ENCODE measurements around the gene TRABD2B. TPM values are rescaled to one million over a fixed set of nuclear protein-coding genes. Genes with fewer than 3 reads are reported as not detected.

TRABD2B gene
- polyA plus RNA-seq, 2 donors: 0.24 to 0.34 TPM

GRCh38 chr1:47885062-47885830 is 111.9 kb downstream of the TRABD2B start:
- no peaks in the 10 kb centered on the region for H3K9me3 ChIP-seq (ENCODE audit: control insufficient read depth in 2 of 2, insufficient read depth in 1 of 2, low read depth in 1 of 2, low read length in 1 of 2)
- WGBS, 2 donors: 82 to 91% methylated on average over 8 of the region's 8 CpGs
- no peak overlapping the region for H3K27ac ChIP-seq (ENCODE audit: low read depth in 2 of 2, low read length in 1 of 2)
- no peak overlapping the region for H3K4me3 ChIP-seq (ENCODE audit: low read depth in 1 of 2, low read length in 2 of 2)
- H3K27me3 ChIP-seq (ENCODE audit: control insufficient read depth in 1 of 2, insufficient read depth in 2 of 2, low read length in 2 of 2): no peaks in the 10 kb centered on the region
- H3K36me3 ChIP-seq (ENCODE audit: control insufficient read depth in 2 of 2, insufficient read depth in 2 of 2, low read length in 1 of 2): no peaks in the 10 kb centered on the region
- peaks cover 0 to 5% of the 10 kb centered on the region in 2 donors for H3K4me1 ChIP-seq (ENCODE audit: control insufficient read depth in 2 of 2, insufficient read depth in 2 of 2, low read length in 1 of 2)

DNA sequence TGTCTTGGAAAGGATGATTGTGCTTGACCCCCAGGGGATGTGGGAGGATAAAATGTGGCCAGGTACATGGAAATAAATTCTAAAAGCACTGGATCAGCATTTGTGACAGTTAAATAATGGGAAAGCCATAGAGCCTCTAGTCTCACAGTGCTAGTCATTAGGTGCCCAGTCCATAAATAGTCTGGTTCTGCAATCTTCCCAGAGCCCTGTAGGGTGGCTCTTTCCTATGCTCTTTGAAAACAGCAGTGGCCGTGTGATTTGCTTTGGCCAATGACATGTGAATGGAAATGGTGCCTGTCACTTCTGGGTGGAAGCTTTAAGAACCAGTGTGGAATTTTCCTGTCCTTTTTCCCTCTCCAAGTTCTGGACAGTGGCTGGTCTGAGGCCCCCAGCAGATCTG is 113.2 kb downstream of the TRABD2B start:
- no peaks in the 10 kb centered on the region for H3K27me3 ChIP-seq (ENCODE audit: control insufficient read depth in 1 of 2, insufficient read depth in 2 of 2, low read length in 2 of 2)
- peaks cover 0 to 5% of the 10 kb centered on the region in 2 donors for H3K4me1 ChIP-seq (ENCODE audit: control insufficient read depth in 2 of 2, insufficient read depth in 2 of 2, low read length in 1 of 2)
- WGBS, 2 donors: 89 to 95% methylated on average over 1 of the region's 1 CpG
- H3K4me3 ChIP-seq (ENCODE audit: low read depth in 1 of 2, low read length in 2 of 2): no peak overlapping the region
- H3K9me3 ChIP-seq (ENCODE audit: control insufficient read depth in 2 of 2, insufficient read depth in 1 of 2, low read depth in 1 of 2, low read length in 1 of 2): no peaks in the 10 kb centered on the region
- no peak overlapping the region for H3K27ac ChIP-seq (ENCODE audit: low read depth in 2 of 2, low read length in 1 of 2)
- H3K36me3 ChIP-seq (ENCODE audit: control insufficient read depth in 2 of 2, insufficient read depth in 2 of 2, low read length in 1 of 2): no peaks in the 10 kb centered on the region

GRCh38 chr1:47881505-47882442 is 115.4 kb downstream of the TRABD2B start:
- H3K4me1 ChIP-seq (ENCODE audit: control insufficient read depth in 2 of 2, insufficient read depth in 2 of 2, low read length in 1 of 2): peaks cover 0 to 5% of the 10 kb centered on the region in 2 donors
- no peaks in the 10 kb centered on the region for H3K36me3 ChIP-seq (ENCODE audit: control insufficient read depth in 2 of 2, insufficient read depth in 2 of 2, low read length in 1 of 2)
- no peaks in the 10 kb centered on the region for H3K9me3 ChIP-seq (ENCODE audit: control insufficient read depth in 2 of 2, insufficient read depth in 1 of 2, low read depth in 1 of 2, low read length in 1 of 2)
- H3K27ac ChIP-seq (ENCODE audit: low read depth in 2 of 2, low read length in 1 of 2): no peak overlapping the region
- WGBS, 2 donors: 61 to 65% methylated on average over 17 of the region's 17 CpGs
- H3K4me3 ChIP-seq (ENCODE audit: low read depth in 1 of 2, low read length in 2 of 2): no peak overlapping the region
- no peaks in the 10 kb centered on the region for H3K27me3 ChIP-seq (ENCODE audit: control insufficient read depth in 1 of 2, insufficient read depth in 2 of 2, low read length in 2 of 2)

DNA sequence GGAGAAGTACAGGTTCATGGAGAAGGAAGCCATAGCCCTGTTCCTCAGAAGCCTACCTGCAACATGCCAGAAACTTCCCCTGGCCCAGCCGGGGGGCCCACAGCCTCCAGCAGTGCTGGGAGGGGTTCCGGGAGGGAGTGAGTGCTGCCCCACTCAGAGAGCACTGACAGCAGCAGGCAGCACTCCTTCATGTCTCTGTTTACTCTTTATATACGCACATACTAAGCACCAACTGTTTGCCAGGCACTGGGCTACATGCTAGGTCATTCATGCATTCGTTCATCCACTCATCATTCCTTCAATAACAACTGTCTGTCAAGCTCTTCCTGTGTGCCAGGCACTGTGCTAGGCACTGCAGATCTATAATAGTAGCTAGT is 120.6 kb downstream of the TRABD2B start:
- WGBS, 2 donors: 79 to 83% methylated on average over 4 of the region's 4 CpGs
- Histone ChIP-seq H3K27ac (ENCODE audit: low read depth in 2 of 2, low read length in 1 of 2) (no peak overlapping the region), H3K4me1 (ENCODE audit: control insufficient read depth in 2 of 2, insufficient read depth in 2 of 2, low read length in 1 of 2) (peaks cover 2% of the 10 kb centered on the region in 2 donors), H3K4me3 (ENCODE audit: low read depth in 1 of 2, low read length in 2 of 2) (no peak overlapping the region), H3K27me3 (ENCODE audit: control insufficient read depth in 1 of 2, insufficient read depth in 2 of 2, low read length in 2 of 2) (no peaks in the 10 kb centered on the region), H3K36me3 (ENCODE audit: control insufficient read depth in 2 of 2, insufficient read depth in 2 of 2, low read length in 1 of 2) (no peaks in the 10 kb centered on the region), H3K9me3 (ENCODE audit: control insufficient read depth in 2 of 2, insufficient read depth in 1 of 2, low read depth in 1 of 2, low read length in 1 of 2) (no peaks in the 10 kb centered on the region)

DNA sequence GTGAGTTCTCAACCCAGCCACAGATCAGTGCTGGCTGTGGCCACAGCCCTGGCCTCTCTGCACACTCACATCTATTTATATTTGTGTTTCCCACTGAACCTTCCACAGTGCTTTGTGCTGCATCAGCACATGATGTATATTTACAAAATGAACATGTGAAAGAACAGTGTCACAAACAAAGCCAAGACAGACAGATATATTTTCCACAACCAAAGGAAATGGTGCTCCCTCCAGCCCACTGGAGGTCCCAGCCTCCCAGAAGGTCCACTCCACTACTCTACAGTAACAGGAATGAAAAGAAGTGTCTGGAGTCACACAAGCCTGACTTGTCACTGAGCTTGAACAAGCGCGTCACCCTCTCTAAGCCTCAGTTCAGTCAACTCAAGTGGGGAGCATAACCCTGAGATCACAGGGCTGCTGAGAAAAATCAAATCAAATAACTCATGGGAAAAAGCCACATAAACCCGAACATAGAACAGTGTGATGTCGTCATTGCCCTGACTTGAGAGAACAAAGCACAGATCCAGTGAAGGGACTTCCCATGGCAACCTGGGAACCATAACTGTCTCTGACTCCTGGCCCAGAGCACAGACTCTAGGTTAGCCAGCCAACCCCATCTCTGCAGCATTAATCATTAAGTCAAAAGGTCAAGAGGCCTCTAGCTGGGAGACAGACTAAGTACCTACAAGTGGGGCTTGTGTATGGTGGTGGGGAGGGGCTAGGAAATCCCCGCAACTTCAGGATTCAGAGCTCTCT is 121.2 kb downstream of the TRABD2B start:
- WGBS, 2 donors: 65% methylated on average over 5 of the region's 5 CpGs
- Histone ChIP-seq H3K9me3 (ENCODE audit: control insufficient read depth in 2 of 2, insufficient read depth in 1 of 2, low read depth in 1 of 2, low read length in 1 of 2) (no peaks in the 10 kb centered on the region), H3K4me1 (ENCODE audit: control insufficient read depth in 2 of 2, insufficient read depth in 2 of 2, low read length in 1 of 2) (peaks cover 0 to 2% of the 10 kb centered on the region in 2 donors), H3K27ac (ENCODE audit: low read depth in 2 of 2, low read length in 1 of 2) (no peak overlapping the region), H3K36me3 (ENCODE audit: control insufficient read depth in 2 of 2, insufficient read depth in 2 of 2, low read length in 1 of 2) (no peaks in the 10 kb centered on the region), H3K27me3 (ENCODE audit: control insufficient read depth in 1 of 2, insufficient read depth in 2 of 2, low read length in 2 of 2) (no peaks in the 10 kb centered on the region), H3K4me3 (ENCODE audit: low read depth in 1 of 2, low read length in 2 of 2) (no peak overlapping the region)

DNA sequence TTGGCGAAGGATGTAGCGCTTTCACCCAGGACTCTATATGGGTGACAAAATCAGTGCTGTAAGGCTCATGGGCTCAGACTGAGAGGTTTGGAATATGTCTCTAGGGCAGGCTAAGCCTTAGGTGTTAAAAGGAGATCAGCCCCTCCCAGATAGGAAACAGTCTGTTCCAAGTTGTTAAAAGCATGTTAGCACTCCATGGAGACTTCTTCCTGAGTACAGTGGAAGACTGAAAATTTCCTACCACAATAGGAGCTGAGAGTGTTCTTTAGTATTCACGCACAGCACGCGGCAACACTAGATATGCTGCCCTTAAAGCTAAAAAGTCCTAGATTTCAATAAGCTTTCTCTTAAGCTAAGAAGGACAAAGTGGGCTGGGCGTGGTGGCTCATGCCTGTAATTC is 122.1 kb downstream of the TRABD2B start:
- Histone ChIP-seq H3K36me3 (ENCODE audit: control insufficient read depth in 2 of 2, insufficient read depth in 2 of 2, low read length in 1 of 2) (no peaks in the 10 kb centered on the region), H3K4me3 (ENCODE audit: low read depth in 1 of 2, low read length in 2 of 2) (no peak overlapping the region), H3K27me3 (ENCODE audit: control insufficient read depth in 1 of 2, insufficient read depth in 2 of 2, low read length in 2 of 2) (no peaks in the 10 kb centered on the region), H3K27ac (ENCODE audit: low read depth in 2 of 2, low read length in 1 of 2) (no peak overlapping the region), H3K9me3 (ENCODE audit: control insufficient read depth in 2 of 2, insufficient read depth in 1 of 2, low read depth in 1 of 2, low read length in 1 of 2) (no peaks in the 10 kb centered on the region), H3K4me1 (ENCODE audit: control insufficient read depth in 2 of 2, insufficient read depth in 2 of 2, low read length in 1 of 2) (peaks cover 0 to 2% of the 10 kb centered on the region in 2 donors)
- 80 to 90% methylated on average over 6 of the region's 6 CpGs for WGBS, 2 donors

GRCh38 chr1:47873337-47873736 is 123.8 kb downstream of the TRABD2B start:
- Histone ChIP-seq H3K4me1 (ENCODE audit: control insufficient read depth in 2 of 2, insufficient read depth in 2 of 2, low read length in 1 of 2) (peaks cover 0 to 2% of the 10 kb centered on the region in 2 donors), H3K36me3 (ENCODE audit: control insufficient read depth in 2 of 2, insufficient read depth in 2 of 2, low read length in 1 of 2) (no peaks in the 10 kb centered on the region), H3K9me3 (ENCODE audit: control insufficient read depth in 2 of 2, insufficient read depth in 1 of 2, low read depth in 1 of 2, low read length in 1 of 2) (no peaks in the 10 kb centered on the region), H3K27me3 (ENCODE audit: control insufficient read depth in 1 of 2, insufficient read depth in 2 of 2, low read length in 2 of 2) (no peaks in the 10 kb centered on the region), H3K27ac (ENCODE audit: low read depth in 2 of 2, low read length in 1 of 2) (no peak overlapping the region), H3K4me3 (ENCODE audit: low read depth in 1 of 2, low read length in 2 of 2) (no peak overlapping the region)
- WGBS, 2 donors: 76 to 79% methylated on average over 6 of the region's 6 CpGs

DNA sequence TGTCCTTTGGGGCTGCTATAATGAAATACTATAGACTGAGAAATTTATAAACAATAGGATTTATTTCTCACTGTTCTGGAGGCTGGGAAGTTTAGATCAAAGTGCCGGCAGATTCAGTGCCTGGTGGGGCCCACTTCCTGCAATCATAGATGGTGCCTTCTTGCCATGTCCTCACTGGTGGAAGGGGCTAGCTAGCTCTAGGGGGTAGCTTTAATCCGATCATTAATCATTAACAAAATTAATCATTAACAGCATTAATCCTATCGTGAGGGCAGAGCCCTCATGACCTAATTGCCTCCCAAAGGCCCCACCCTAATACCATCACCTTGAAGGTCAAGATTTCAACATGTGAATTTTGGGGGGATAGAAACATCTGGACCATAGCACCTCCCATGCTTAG is 124.3 kb downstream of the TRABD2B start:
- Histone ChIP-seq H3K27ac (ENCODE audit: low read depth in 2 of 2, low read length in 1 of 2) (no peak overlapping the region), H3K4me1 (ENCODE audit: control insufficient read depth in 2 of 2, insufficient read depth in 2 of 2, low read length in 1 of 2) (peaks cover 0 to 2% of the 10 kb centered on the region in 2 donors), H3K36me3 (ENCODE audit: control insufficient read depth in 2 of 2, insufficient read depth in 2 of 2, low read length in 1 of 2) (no peaks in the 10 kb centered on the region), H3K27me3 (ENCODE audit: control insufficient read depth in 1 of 2, insufficient read depth in 2 of 2, low read length in 2 of 2) (no peaks in the 10 kb centered on the region), H3K9me3 (ENCODE audit: control insufficient read depth in 2 of 2, insufficient read depth in 1 of 2, low read depth in 1 of 2, low read length in 1 of 2) (no peaks in the 10 kb centered on the region), H3K4me3 (ENCODE audit: low read depth in 1 of 2, low read length in 2 of 2) (no peak overlapping the region)
- WGBS, 2 donors: 58 to 93% methylated on average over 3 of the region's 3 CpGs

DNA sequence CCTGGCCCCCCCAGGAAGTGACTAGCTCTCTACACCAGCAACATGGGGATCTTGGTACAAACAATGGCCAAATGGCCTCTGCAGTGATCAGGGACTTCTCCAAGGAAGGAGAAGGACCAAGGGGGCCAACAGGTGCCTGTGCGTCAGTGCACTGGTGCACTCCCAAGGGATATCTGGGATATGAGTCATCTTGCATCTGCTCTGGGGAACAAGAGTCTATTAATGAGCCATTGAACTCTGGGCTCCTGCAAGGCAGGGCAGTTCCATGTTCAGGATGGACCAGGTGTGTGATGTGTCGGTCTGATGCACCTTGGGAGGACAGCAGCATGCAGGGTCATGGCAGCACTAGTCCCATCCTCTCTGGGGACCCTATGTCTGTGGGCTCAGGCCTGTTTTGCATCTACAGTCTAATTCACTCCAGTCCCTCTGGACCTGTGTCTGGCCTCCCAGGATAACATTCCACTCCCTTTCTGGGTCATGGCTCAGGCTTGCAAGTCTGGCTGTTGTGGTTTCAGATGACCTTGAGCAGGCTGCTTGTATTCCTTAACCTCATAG is 125.3 kb downstream of the TRABD2B start:
- Histone ChIP-seq H3K4me1 (ENCODE audit: control insufficient read depth in 2 of 2, insufficient read depth in 2 of 2, low read length in 1 of 2) (peaks cover 0 to 2% of the 10 kb centered on the region in 2 donors), H3K27ac (ENCODE audit: low read depth in 2 of 2, low read length in 1 of 2) (no peak overlapping the region)
- WGBS, 2 donors: 81 to 82% methylated on average over 2 of the region's 2 CpGs

More for the DNA sequence above, 125.3 kb downstream of the TRABD2B start:
- Histone ChIP-seq H3K36me3 (ENCODE audit: control insufficient read depth in 2 of 2, insufficient read depth in 2 of 2, low read length in 1 of 2) (no peaks in the 10 kb centered on the region), H3K4me3 (ENCODE audit: low read depth in 1 of 2, low read length in 2 of 2) (no peak overlapping the region), H3K27me3 (ENCODE audit: control insufficient read depth in 1 of 2, insufficient read depth in 2 of 2, low read length in 2 of 2) (no peaks in the 10 kb centered on the region), H3K9me3 (ENCODE audit: control insufficient read depth in 2 of 2, insufficient read depth in 1 of 2, low read depth in 1 of 2, low read length in 1 of 2) (no peaks in the 10 kb centered on the region)
